HG03066 (cell line): ENCODE data around the gene SLC12A2.

ENCODE experiments used
- ATAC-seq: cut with Tn5 transposase; IDR thresholded peaks from one replicate; pipeline ENCODE4 v1.9.1; 2021; ENCODE audit warnings: low read depth; ENCODE audit not compliant: unreplicated experiment

SLC12A2 gene

DNA sequence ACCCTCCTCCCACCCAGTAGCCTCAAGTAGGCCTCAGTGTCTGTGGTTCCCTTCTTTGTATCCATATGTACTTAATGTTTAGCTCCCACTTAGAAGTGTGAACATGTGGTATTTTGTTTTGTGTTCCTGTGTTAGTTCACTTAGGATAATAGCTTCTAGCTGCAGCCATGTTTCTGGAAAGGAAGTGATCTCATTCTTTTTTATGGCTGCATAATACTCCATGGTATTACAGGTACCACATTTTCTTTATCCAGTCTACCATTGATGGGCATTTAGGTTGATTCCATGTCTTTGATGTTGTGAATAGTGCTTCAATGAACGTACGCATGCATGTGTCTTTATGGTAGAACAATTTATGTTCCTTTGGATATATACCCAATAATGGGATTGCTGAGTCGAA is 74.8 kb downstream of the SLC12A2 start:
- ATAC-seq, result no peak

DNA sequence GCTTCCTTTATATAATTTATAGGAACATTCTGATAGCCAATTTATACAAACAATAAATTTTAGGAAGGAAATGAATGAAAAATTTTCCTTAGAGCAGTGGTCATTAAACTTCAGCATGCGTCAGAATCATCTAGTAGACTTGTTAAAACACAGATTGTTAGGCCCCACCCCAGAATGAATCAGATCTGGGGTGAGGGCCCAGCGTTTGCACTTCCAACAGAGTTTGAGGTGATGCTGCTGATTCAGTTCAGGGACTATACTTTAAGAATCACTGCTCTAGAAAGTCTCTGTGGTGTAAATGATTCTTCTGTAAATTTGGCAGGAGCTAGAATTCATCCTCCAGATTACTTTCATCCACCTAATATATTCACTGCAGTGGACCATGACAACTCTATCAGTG is 80.4 kb downstream of the SLC12A2 start:
- ATAC-seq, result no peak

DNA sequence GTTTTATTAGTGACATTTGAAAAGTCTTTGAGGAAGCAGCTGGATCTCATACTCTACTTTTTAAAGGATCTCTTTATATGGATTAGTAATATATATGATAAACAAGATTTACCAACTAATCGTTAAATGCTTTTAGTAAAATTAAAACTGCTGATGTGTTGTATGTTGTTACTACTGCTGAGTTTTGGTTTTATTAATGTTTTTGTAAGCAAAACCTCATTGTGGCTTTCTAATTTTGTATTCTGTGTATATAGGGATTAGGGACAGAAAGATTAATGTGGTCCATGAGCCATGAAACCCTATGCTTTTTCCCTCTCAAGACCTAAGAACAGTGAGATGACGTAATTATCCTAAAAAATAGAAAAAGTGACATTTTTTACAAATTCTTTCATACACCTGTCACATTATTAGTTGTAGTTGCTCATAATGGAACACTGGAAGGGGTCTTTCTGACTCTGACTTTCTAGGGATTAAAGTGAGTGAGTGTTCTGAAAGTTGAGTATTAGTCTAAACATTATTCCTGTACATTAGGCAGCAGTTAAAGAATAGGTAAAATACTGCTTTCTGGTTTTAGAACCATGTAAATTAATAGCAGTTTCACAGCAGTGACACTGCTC is 85.9 kb downstream of the SLC12A2 start:
- ATAC-seq, result no peak

DNA sequence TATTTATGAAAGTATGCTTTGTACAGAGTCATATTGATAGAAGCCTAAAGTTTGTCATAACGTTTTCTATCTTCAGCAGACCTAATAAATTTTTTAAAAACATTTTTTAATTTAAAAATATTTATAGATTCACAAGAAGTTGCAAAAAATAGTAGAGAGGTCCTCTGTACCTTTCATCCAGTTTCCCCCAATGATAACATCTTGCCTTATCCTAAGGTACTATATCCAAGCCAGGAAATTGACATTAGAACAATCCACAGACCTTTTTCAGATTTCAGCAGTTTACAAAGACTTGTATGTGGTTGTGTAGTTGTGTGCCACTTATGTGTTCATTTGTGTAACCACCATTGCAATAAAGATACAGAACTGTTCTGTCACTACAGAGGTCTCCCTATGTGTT is 88.5 kb downstream of the SLC12A2 start:
- ATAC-seq, result no peak

DNA sequence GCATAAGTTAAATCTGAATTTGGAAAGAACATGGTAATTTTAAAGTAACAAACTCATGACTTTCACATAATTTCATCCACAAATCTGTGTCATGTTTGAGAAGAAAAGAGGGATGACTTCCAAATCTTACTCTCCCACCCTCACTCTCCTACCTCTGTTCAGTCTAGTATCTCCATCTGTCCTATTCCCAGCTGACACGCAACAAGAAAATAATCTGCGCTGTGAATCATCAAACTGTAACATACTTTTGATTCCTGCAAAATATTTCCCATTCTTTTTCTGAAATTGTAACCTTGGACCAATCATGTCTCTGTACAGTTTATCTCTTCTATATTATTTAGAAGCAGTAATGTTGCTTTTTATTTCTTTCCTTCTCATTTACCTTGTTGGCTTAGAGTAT is 91.4 kb downstream of the SLC12A2 start:
- no peak for ATAC-seq

DNA sequence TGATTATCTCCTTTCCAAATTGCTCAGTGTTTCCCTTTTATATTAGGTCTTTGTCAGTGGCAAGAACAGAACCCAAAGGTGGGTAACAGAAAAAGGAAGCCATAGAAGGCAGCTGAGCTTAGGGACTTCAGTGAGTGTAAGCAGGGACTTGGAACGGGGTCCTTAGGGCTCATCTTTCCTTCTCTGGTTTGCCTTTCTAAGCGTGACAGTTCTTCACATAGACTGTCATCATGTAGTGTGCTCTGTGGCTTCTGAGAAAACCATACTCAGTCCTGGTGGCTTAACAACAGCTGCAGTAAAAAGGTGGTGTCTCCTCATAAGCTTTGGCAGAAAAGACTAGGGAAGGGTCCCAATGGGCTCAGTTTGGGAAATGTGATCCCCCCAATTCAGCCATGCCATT is 108.8 kb downstream of the SLC12A2 start:
- no peak for ATAC-seq

DNA sequence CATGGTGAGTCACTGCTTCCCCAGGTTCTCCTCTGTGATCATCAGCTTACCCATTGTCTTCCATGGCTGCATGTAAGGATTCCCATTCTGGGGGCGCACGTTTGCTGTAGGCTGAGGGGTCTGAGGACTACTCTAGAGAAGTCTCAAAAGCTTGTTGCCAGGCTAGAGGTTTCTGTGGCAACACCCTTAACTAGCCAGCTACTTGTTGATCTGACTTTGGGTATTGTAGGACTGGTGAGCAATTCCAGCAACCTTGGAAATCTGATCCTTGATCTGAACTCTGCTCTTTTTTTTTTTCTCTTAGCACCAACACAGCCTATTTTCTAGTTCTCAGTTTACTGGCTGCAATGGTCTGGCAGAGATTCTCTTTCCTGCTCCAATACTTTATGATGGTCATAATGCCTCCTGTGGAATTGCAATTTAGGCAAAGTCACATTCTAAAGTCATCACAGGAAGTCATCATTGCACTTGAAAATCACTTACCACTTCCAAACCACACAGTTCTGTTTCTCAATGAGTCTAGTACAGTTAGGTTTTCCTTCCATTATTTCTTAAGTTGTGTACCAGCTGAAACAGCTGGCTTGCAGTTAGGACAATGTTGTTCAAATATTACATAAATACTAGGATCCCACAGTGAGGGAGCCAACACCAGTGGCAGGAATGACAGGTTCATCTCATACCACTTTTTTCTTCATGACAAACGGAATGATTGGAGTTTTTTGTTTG is 110.3 kb downstream of the SLC12A2 start:
- no peak for ATAC-seq

DNA sequence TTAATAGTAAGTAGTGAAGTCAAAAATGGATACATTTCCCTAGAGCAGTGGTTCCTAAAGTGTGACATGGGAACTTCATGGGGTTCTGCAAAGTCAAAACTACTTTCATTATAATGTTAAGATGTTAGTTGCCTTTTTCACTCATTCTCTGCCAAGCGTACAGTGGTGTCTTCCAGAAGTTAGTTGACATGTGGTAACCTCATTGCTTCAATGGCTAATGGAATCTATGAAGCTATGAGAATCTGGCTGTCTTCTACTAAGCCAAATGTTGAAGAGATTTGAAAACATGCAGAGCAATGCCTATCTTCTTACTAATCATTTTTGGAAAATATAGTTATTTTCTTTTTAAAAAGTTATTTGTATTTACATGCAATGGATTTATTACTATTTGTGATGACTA is 111.8 kb downstream of the SLC12A2 start:
- ATAC-seq, result no peak

DNA sequence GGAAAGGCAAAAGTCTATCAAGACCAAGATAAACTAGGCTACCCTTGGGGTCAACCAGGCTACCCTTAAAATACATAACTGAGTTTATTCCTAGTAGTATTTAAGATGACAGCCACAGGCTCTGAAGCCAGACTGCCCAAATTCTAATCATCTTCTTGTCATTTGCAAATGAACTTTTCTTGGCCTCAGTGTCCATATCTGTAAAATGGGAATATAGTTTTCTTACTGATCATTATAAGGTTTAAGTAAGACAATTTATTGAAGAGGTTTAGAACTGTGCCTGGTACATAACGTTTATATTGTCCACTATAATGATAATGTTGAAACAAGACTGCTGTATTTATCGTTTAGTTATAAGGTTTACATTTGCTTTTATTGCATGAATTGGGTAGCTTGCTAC is 112.5 kb downstream of the SLC12A2 start:
- no peak for ATAC-seq

DNA sequence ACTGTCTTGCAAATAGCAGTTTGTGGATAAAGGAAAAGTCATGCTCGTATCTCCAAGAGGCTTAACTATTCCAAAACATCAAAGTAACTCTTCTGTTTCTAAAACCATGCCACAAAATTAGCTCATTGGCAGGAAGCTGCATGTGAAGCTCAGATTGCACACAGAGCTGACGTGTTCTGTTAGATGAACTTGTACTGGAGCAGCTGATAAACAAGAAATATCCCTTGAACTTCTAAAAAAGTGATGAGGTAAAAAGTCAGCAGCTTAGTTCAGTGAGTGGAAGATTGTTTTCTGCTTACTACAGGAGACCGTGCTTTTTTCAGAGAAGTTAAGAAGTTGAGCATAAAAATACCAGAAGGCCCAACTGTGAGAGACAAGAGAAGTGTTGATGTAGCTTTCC is 113.2 kb downstream of the SLC12A2 start:
- no peak for ATAC-seq

DNA sequence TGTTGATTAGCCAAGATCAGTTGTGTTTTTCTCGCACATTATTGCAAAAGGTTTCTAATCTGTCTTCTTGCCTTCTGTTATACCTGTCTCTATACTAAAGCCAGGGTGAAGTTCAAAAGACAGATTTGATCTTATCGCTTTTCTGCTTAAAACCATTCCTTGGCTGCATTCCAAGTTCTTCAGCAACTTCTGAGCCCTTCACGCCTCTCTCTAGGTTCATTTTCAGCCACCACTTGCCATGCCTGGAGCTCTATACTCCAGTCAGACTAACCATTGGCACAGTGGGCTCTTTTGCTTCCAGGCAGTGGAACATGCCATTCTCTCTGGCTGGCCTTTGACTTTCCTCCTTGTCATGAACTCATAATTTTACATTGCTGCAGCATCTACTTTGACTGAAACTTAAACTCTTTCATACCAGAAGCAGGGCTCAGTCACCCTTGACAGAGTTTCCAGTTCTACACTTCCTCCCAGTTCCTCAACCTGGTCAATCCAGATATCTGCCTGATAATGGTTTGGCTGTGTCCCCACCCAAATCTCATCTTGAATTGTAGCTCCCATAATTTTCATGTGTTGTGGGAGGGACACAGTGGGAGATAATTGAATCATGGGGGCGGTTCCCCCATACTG is 114.4 kb downstream of the SLC12A2 start:
- no peak for ATAC-seq

DNA sequence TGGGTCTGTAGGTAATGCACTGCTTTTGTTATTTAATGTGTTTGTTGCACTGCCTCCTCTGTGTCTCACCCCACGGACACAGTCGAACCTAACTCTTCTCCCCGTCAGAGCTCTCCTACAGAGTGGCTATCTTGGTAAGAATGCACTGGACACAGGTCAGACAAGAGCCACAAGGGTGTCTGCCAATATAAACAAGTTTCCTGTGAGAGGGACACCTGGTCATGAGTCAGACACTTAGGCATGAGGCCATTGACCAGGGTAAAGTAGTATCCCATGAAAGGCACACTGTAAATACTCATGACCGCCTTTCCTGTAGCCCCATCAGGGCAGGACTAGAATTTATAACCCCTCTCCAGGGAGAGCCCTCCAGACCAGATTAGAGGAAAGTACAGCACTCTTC is 115.5 kb downstream of the SLC12A2 start:
- ATAC-seq, result no peak

DNA sequence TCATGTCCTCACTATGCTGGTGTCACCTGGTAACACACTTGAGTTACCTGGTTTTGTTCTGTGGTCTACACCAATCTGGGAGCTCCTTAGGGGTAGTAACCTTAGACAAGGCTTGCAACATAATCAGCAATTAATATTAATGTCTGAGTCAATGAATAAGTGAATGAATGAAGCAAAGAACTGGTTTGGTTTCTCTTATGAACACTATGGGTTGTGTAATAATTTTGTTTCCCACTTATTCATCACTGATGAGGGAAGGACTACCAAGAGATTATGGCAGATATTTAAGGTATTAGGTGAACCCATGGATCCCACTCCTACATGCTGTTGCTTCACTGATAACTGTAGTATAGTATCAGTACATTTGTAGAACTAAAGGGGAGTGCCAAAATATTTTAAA is 116.0 kb downstream of the SLC12A2 start:
- no peak for ATAC-seq

DNA sequence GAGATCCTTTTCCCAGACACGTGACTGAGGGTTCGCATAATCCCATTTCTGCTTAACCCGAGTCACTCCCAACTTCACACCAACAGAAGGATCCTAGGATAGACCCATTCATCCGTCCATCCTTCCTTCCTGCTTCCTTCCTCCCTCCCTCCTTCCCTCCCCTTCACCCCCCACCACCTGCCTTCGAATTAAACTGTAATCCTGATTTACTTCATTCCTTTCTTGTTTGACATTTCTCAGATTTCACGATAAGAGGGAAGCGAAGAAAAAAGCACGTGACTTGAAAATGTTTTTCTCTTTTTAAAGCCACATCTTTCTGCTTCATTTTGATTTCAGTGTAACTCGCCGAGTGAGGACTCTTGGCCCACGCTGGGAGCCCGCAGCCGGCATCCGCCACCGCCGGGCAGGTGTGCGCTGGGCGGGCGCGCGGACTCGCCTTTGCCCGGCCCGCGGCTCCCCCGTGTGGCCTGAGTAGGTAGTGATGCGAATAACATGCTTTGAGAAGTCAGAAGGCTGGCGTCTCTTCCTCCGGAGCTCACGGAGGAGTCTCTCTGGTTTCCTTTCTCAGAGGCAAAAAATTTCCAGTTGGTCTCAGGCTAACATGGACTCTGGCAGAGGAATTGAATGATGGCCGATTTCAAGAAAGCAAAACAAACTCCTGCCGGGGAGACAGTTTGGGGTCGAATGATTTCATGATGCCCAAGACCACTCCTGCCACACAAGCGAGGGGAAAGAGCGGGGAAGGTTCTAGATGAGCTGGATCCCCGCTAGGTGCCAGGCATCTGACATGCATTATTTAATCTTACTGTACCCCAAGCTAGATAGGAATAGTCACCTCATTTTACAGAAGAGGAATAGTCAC is 117.7 kb downstream of the SLC12A2 start:
- ATAC-seq, result peak; percentile 91

DNA sequence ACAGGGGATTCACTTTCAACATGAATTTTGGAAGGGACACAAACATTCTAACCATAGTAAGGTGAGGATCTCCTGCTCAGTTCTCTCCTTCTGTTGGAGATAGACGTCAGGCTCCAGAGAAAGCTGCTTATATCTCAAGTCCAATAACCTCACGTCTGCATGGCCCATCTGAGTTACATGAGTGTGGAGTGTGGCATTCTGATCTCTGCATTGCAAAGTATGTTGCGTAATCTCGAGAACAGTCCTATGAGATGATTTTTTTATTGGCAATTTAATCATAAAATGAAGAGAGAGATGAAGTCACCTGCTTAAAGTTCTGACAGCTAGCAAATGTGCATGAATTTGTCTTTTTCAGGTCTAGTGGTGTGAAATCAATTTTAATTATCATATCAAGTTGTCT is 118.8 kb downstream of the SLC12A2 start:
- ATAC-seq, result no peak

DNA sequence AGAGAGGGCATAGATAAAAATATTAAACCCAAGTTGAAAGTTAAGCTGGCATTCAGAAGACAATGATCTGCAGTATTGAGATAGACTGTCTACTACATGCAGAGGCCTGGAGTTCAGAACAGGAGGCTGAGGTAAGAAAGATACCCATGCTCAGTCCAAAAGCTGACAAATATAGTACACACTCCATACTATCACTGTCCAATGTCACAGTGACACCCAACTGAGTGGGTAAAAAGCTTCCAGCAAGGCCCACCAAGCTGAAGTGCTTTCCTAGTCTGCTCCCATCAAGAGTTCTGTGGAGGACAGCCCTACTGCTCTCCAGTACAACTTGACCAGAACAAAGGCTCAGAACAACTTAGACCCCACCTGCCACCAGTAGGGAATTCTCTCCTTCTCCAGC is 124.9 kb downstream of the SLC12A2 start:
- no peak for ATAC-seq

DNA sequence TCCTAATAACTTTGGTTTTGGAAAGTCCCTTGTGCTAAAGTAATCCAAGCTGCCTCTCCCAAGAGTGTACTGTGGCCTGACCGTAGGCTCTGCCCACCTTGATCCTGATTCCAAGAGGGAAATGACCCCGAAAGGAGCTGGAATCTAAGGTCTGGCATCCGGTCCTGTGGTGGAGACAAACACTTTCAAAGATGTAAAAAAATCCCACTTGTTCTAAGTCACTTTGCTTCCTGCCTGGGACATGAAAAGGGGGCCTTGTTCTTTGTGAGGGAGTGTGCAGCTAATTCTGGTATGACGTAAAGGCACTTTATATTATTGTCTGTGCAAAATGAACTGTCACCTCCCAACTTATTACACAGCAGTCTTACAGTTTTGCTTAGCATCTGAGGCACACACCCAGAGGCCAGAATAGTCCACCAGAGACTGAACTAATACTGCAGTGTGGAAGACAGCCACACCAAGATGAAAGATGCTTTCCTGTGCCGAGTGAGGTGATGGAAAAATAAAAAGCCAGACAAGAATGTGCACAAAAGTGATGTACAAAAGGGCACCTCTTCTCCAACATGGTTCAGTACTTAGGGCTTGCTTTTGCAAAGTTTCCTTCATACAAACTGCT is 128.7 kb downstream of the SLC12A2 start:
- ATAC-seq, result no peak

DNA sequence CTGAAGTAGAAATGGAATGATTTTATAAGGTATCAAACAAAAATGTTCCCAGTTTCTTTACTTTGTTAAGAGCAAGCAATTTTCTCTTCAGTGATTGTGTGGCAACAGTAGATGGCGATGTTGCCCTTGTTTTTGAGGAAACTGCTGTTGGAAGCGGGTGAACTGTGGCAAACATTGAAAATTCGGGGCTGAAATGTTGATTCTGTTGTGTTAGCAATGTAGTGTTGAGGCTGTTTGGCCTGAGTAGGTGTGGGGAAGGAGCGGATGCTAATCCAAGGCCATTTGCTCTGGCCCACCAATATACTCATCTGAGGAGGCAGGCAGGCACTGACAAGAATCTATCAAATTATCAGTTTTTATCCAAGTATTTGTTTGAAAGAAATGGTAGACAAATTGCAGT is 129.8 kb downstream of the SLC12A2 start:
- ATAC-seq, result peak; percentile 56

DNA sequence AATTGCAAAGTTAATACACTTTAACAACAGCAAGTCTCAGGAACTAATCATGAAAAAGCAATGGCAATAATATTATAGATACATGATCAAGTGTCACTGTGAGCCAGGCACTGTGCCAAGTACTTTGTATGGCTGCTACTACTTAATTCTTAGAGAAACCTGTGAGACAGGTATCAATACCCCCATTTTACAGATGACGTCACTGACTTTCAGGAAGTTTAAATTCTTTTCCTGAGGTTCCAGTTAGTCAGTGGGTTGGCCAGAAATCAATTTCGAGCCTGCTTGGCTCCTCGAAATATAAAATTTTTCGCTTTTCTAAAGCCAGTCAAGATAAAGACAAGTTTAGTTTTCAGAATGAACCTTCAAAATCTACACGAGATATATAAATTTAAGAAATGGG is 130.3 kb downstream of the SLC12A2 start:
- ATAC-seq, result no peak

DNA sequence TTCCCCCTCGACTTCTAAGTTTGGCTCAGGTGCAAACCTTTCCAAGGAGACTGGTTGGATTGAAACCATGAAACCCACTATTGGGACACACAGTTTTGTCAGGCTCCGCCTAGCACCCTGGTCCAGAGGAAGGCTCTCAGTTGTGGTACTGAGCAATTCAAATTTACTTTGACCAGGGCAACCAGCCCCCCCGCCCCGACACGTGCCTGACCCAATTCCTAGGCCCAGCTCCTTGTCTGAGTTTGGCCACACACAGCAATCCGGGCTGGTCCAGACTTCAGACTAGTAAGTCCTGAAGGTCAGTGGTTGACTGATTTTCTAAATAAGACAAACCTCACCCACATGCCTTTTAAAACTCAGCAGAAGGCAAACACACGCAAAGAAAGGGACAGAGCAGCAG is 132.7 kb downstream of the SLC12A2 start:
- ATAC-seq, result no peak
